ENCODE measurements around the gene SRCAP. TPM values are rescaled to one million over a fixed set of nuclear protein-coding genes. Genes with fewer than 3 reads are reported as not detected.

The SRCAP gene
- total RNA-seq, 2 donors from 2014 or later: 52.9 to 64.7 TPM

- H3K9me3 Mint-ChIP-seq: no peaks in the 10 kb centered on the region
- ATAC-seq (replicated peaks in 1 of 2) (no peak), DNase-seq (no peak)
- peaks cover 9 to 12% of the 10 kb centered on the region in 2 donors for H3K36me3 Mint-ChIP-seq (ENCODE audit: insufficient read depth in 2 of 2)
- no peaks in the 10 kb centered on the region for H3K27me3 Mint-ChIP-seq (ENCODE audit: low read depth)
- peaks cover 16% of the 10 kb centered on the region for H3K4me1 Mint-ChIP-seq (ENCODE audit: low read depth)
- peak overlapping the region; percentile 86 for H3K27ac Mint-ChIP-seq
- no peak overlapping the region for H3K4me3 Mint-ChIP-seq
Observed at GRCh38 chr16:30750201-30750600, 51.2 kb downstream of the SRCAP start.

- Mint-ChIP-seq H3K4me1 (ENCODE audit: low read depth) (peaks cover 16% of the 10 kb centered on the region), H3K36me3 (ENCODE audit: insufficient read depth in 2 of 2) (peaks cover 9 to 11% of the 10 kb centered on the region in 2 donors), H3K9me3 (no peaks in the 10 kb centered on the region), H3K27ac (no peak overlapping the region), H3K27me3 (ENCODE audit: low read depth) (no peaks in the 10 kb centered on the region), H3K4me3 (no peak overlapping the region)
- DNase-seq (no peak), ATAC-seq (replicated peaks in 1 of 2) (no peak)
Observed at GRCh38 chr16:30750876-30751465, 52.0 kb downstream of the SRCAP start.

- Mint-ChIP-seq H3K9me3 (no peaks in the 10 kb centered on the region), H3K4me1 (ENCODE audit: low read depth) (peaks cover 7% of the 10 kb centered on the region), H3K27ac (no peak overlapping the region), H3K4me3 (no peak overlapping the region), H3K36me3 (ENCODE audit: insufficient read depth in 2 of 2) (peaks cover 9 to 11% of the 10 kb centered on the region in 2 donors), H3K27me3 (ENCODE audit: low read depth) (no peaks in the 10 kb centered on the region)
- DNase-seq (no peak), ATAC-seq (replicated peaks in 1 of 2) (no peak)
Observed at GRCh38 chr16:30753596-30753995, 54.6 kb downstream of the SRCAP start.

DNA sequence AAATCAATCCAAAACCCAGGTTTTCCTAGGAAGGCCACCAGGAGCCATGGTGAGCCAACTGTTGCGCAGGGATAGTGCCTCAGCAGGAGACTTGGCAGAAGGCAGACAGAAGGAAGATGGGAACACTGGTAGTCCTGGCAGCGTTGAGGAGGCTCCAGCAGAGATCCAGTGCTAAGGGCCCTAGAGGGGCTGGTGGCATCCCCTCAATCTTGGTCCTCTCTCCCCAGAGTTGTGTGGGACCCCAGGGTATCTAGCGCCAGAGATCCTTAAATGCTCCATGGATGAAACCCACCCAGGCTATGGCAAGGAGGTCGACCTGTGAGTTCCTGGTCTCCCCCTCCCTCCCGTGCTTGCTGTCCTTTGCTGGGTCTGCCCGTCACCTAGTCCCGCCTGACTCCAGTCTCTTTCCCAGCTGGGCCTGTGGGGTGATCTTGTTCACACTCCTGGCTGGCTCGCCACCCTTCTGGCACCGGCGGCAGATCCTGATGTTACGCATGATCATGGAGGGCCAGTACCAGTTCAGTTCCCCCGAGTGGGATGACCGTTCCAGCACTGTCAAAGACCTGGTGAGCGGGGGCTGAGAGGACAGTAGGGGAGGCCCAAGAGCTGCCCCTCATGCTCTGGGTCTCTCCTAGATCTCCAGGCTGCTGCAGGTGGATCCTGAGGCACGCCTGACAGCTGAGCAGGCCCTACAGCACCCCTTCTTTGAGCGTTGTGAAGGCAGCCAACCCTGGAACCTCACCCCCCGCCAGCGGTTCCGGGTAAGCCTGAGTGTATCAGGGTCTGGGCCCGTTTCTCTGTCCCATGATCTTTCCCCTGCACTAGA, 57.2 kb downstream of the SRCAP start:
- Mint-ChIP-seq H3K4me3 (no peak overlapping the region), H3K27me3 (ENCODE audit: low read depth) (no peaks in the 10 kb centered on the region), H3K4me1 (ENCODE audit: low read depth) (peaks cover 9% of the 10 kb centered on the region), H3K9me3 (no peaks in the 10 kb centered on the region), H3K36me3 (ENCODE audit: insufficient read depth in 2 of 2) (peaks cover 6 to 9% of the 10 kb centered on the region in 2 donors), H3K27ac (no peak overlapping the region)
- no peak for DNase-seq
- no peak for ATAC-seq (replicated peaks in 1 of 2)

- no peaks in the 10 kb centered on the region for H3K9me3 Mint-ChIP-seq
- ATAC-seq (replicated peaks in 1 of 2) (no peak), DNase-seq (no peak)
- no peaks in the 10 kb centered on the region for H3K27me3 Mint-ChIP-seq (ENCODE audit: low read depth)
- H3K36me3 Mint-ChIP-seq (ENCODE audit: insufficient read depth in 2 of 2): peaks cover 2 to 4% of the 10 kb centered on the region in 2 donors
- H3K4me1 Mint-ChIP-seq (ENCODE audit: low read depth): peaks cover 11% of the 10 kb centered on the region
- H3K4me3 Mint-ChIP-seq: no peak overlapping the region
- H3K27ac Mint-ChIP-seq: no peak overlapping the region
Observed at GRCh38 chr16:30756781-30757100, 57.8 kb downstream of the SRCAP start.

DNA sequence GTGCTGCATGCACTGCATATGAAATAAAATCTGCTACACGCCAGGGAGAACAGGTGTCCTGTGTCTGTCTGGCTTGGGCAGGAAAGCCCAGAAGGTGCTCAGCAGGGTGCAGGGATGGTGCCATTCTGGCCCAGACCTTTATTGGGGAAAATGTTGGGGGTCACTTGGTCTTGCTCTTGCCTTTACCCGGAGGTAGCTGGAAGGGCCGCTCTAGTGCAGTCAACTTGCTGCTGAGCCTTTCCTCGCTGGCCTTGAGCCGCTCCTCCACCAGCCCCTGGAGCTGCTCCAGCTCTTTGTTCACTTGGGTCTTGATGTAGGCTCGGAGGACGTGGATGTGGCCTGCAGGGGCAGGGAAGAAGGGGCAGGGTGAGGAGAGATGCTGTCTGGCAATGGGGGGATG, 58.3 kb downstream of the SRCAP start:
- Mint-ChIP-seq H3K9me3 (no peaks in the 10 kb centered on the region), H3K27me3 (ENCODE audit: low read depth) (no peaks in the 10 kb centered on the region), H3K27ac (no peak overlapping the region), H3K36me3 (ENCODE audit: insufficient read depth in 2 of 2) (peaks cover 2 to 4% of the 10 kb centered on the region in 2 donors), H3K4me1 (ENCODE audit: low read depth) (peaks cover 11% of the 10 kb centered on the region), H3K4me3 (no peak overlapping the region)
- DNase-seq (no peak), ATAC-seq (replicated peaks in 1 of 2) (no peak)

GRCh38 chr16:30758988-30759491, 60.1 kb downstream of the SRCAP start:
- no peaks in the 10 kb centered on the region for H3K27me3 Mint-ChIP-seq (ENCODE audit: low read depth)
- peak overlapping the region in 1 of 2 donors; percentile 24 for H3K4me3 Mint-ChIP-seq
- H3K36me3 Mint-ChIP-seq (ENCODE audit: insufficient read depth in 2 of 2): peaks cover 5 to 10% of the 10 kb centered on the region in 2 donors
- ATAC-seq (replicated peaks in 1 of 2): no peak
- H3K4me1 Mint-ChIP-seq (ENCODE audit: low read depth): peaks cover 26% of the 10 kb centered on the region
- DNase-seq: no peak
- H3K27ac Mint-ChIP-seq: no peak overlapping the region
- no peaks in the 10 kb centered on the region for H3K9me3 Mint-ChIP-seq

DNA sequence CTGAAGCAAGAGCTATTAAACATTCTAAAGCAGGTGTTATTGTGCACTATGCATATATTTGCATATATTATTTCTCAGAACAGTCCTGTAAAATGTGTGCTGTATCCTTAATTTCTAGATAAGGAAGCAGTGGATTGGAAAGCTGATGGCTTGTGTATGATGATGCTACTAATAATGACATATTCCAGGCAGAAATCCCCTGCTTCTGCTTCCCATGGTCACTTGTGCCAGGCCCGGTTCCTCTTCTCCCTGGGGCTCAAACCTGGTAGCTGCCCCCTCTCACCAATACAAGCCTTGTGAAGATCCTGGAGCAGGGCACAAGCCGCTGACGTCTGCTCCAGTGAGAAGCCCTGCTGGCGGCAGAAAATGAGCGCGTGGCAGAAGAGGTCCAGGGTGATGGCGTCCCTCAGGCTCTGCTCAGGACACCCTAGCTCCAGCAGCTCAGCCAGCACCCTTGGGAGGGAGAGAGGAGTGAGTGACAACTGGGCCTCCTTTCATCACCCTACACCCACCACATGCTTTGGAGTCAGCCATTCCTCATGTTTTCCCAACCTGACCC, 61.1 kb downstream of the SRCAP start:
- no peak for DNase-seq
- Mint-ChIP-seq H3K27ac (no peak overlapping the region), H3K27me3 (ENCODE audit: low read depth) (no peaks in the 10 kb centered on the region), H3K4me3 (peak overlapping the region in 1 of 2 donors; percentile 97), H3K9me3 (no peaks in the 10 kb centered on the region), H3K4me1 (ENCODE audit: low read depth) (peaks cover 28% of the 10 kb centered on the region), H3K36me3 (ENCODE audit: insufficient read depth in 2 of 2) (peaks cover 3 to 5% of the 10 kb centered on the region in 2 donors)
- ATAC-seq (replicated peaks in 1 of 2): no peak

DNA sequence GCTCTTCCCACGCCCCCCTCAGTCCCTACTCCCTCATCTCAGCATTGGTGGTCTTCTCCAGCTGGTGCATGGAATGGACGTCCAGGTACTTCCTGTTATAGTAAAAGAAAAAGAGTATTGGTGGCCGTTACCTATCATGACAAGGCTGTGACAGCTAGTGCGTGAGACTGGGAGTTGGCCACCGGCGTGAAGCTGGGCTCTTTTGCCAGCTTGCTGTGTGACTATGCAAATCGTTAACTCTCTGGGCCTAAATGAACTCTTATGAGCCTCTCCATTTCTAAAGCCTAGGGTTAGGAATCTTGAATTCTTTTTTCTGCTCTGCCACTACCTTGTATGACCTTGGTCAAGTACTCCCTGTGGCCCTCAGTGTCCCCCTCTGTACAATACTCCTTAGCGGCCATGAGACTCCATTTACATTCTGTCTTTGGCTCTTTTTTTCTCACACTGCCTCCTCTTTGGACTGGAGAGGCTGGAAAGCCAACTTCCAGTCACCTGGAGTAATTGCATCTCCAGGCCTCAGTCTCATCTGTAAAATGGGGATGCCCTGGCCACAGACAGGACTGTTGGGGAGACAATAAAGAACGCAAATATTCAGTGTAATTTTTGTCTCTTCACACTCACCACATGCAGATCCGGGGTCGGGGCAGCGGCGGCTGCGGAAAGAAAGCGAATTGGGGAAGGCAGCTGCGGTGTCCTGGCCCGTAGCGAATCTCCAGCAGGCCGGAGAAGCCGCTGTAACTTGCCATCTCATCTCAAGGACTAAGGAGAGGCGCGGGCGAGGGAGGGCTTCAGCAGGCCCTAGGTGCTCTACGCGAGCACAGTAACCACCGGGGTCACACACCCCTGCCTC, 61.8 kb downstream of the SRCAP start:
- peaks cover 3 to 9% of the 10 kb centered on the region in 2 donors for H3K36me3 Mint-ChIP-seq (ENCODE audit: insufficient read depth in 2 of 2)
- ATAC-seq (replicated peaks in 1 of 2): no peak
- H3K4me1 Mint-ChIP-seq (ENCODE audit: low read depth): peaks cover 28% of the 10 kb centered on the region
- H3K27me3 Mint-ChIP-seq (ENCODE audit: low read depth): no peaks in the 10 kb centered on the region
- no peaks in the 10 kb centered on the region for H3K9me3 Mint-ChIP-seq
- H3K27ac Mint-ChIP-seq: peak overlapping the region; percentile 3
- DNase-seq: no peak
- peak overlapping the region; percentile 93 to 97 for H3K4me3 Mint-ChIP-seq

DNA sequence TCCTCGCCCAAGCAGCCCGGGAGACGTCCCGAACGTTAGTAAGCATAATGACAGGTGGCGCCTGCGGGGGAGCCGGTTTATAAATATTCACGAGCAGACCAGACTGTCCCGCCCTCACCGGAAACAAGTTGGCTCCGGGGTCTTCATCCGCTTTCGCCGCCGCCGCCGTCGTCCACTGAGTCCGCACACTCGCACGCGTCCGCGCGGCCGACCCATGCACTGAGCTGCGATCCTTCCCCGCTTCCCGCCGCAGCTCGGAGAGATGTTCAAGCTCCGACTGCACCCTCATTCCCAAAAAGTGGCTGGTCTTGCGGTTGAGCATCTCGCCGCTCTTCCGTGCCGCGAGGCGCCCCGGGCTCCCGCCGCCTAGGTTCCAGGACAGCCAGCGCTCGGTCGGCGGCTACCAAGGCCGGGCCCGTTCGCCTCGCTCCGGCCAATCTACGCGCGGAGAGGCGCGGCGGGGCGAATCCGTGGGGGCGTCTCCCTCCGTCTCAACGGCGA, 62.5 kb downstream of the SRCAP start:
- Mint-ChIP-seq H3K4me1 (ENCODE audit: low read depth) (peaks cover 28% of the 10 kb centered on the region), H3K27ac (peak overlapping the region; percentile 93), H3K4me3 (peak overlapping the region; percentile 93 to 97), H3K27me3 (ENCODE audit: low read depth) (no peaks in the 10 kb centered on the region), H3K36me3 (ENCODE audit: insufficient read depth in 2 of 2) (peaks cover 3 to 11% of the 10 kb centered on the region in 2 donors), H3K9me3 (no peaks in the 10 kb centered on the region)
- ATAC-seq (replicated peaks in 1 of 2): peak; percentile 48 to 49
- peak; percentile 43 to 54 for DNase-seq

DNA sequence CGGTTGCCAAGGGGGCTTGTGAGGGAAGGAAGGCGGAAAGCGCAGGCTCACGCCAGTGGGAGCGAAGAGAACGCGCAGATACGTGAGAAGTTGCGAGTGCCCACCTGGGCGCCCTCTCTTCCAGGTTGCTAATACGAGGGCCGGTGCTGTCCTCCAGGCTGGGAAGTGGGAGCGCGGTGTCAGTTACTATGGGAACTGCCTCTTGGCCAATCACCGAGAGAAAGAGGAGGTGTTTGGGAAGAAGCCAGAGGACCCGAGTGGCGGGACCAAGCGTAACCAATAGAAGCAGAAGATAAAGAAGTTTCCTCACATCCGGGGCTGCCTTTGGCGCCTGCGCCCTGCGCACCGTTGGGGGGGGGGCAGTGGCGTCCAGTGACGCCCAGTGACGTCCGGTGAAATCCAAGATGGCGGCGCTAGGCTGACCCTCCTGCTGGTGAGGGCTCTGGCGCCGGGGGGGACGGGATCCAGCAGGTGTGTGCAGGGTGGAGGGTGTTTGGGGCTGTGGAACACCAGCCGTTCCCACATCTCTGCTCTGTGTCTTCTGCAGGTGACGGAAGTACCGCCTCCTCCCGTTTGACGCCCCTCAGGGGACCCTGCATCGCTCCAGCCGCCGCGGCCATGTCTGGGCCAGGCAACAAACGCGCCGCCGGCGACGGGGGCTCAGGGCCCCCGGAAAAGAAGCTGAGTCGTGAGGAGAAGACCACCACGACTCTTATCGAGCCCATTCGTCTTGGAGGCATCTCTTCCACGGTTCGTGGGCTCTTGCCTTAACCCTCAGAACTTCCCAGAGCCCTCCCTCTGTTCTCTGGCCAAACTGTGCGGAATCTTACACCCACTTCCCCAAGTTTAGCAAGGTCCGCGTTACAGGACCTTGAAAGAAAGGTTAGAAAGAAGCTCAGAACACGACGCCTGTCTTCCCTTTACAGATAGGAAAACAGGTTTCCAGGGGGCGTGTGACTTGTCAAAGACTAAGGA, 63.2 kb downstream of the SRCAP start, which contains the start of the genes CFAP119 and RNF40:
Gene CFAP119 (minus strand): TSS at position 135 of the 975 bp plus-strand sequence. CDS start 314 bp downstream, outside the sequence.
Gene RNF40 (plus strand): TSS at position 395 of the 975 bp plus-strand sequence. CDS start 224 bp downstream, at position 619.
- Mint-ChIP-seq H3K27me3 (ENCODE audit: low read depth) (no peaks in the 10 kb centered on the region), H3K36me3 (ENCODE audit: insufficient read depth in 2 of 2) (peaks cover 3 to 16% of the 10 kb centered on the region in 2 donors)

More for the DNA sequence above, 63.2 kb downstream of the SRCAP start, which contains the start of the genes CFAP119 and RNF40:
- H3K9me3 Mint-ChIP-seq: no peaks in the 10 kb centered on the region
- peak within 1 kb of the TSS; percentile 93 to 97 for H3K4me3 Mint-ChIP-seq
- ATAC-seq (replicated peaks in 1 of 2) (peak; percentile 94 to 97), DNase-seq (peak; percentile 95 to 96)
- H3K4me1 Mint-ChIP-seq (ENCODE audit: low read depth): peaks cover 28% of the 10 kb centered on the region
- H3K27ac Mint-ChIP-seq: peak within 1 kb of the TSS; percentile 93

Measured in activated T-cell treated with anti-CD3 and anti-CD28 coated beads, Interleukin-2, amount 50 U/mL, for 72 hours (primary cell).